Panc1 (cell line): Measurements from ENCODE around the gene RNF225. TPM values are rescaled to one million over a fixed set of nuclear protein-coding genes. Genes with fewer than 3 reads are reported as not detected.

ENCODE experiments used
- ATAC-seq: fragments of 200-7000 bp; cut with Tn5 transposase; 2 replicates; pipeline ENCODE4 v1.9.1; 2020; ENCODE audit warnings: mild to moderate bottlenecking, moderate library complexity
- BruUV-seq: library from RNA; stranded (reverse); fragments of 400-500 nt; replicated peaks from 2 replicates; lab custom pipeline; 2021; lab: Mats Ljungman, UMichigan
- CTCF ChIA-PET: fragments of 300-600 bp; sonication (Branson Sonifier 250); formaldehyde crosslinking; loops from one replicate; lab custom pipeline; 2022; ENCODE audit warnings: antibody characterized with exemption; lab: Charles Lee
- POLR2A ChIA-PET: fragments of 300-600 bp; sonication (Branson Sonifier 250); formaldehyde crosslinking; loops from one replicate; lab custom pipeline; 2022; ENCODE audit warnings: antibody characterized with exemption; lab: Charles Lee
- DNase-seq: peaks from one replicate; pipeline ENCODE4 v3.0.0-alpha.2; 2010; ENCODE audit warnings: low read depth, low spot score
- H3K27ac ChIP-seq: 2 replicates; pipeline ENCODE4 v1.5.1; 2011; ENCODE audit warnings: mild to moderate bottlenecking, low read length, inconsistent platforms
- H3K27me3 ChIP-seq: fragments of 200-500 bp; sonication (Bioruptor generic); 2 replicates; pipeline ENCODE4 v1.6.0; 2014; ENCODE audit warnings: low read length, inconsistent platforms; ENCODE audit not compliant: control insufficient read depth, insufficient read depth
- H3K36me3 ChIP-seq: fragments of 200-500 bp; sonication (Bioruptor generic); 2 replicates; pipeline ENCODE4 v1.5.1; 2014; ENCODE audit warnings: inconsistent platforms, mild to moderate bottlenecking, low read length, moderate library complexity; ENCODE audit not compliant: control insufficient read depth, insufficient read depth
- H3K4me1 ChIP-seq: 2 replicates; pipeline ENCODE4 v1.5.1; 2011; ENCODE audit warnings: inconsistent platforms, mild to moderate bottlenecking, low read length, moderate library complexity; ENCODE audit not compliant: control insufficient read depth, insufficient read depth
- H3K4me3 ChIP-seq, 2 experiments: 2 replicates each; pipeline ENCODE4 v1.5.1; 2011 to 2012; ENCODE audit warnings: low read depth in 2 of 2, low read length in 2 of 2, mild to moderate bottlenecking in 2 of 2, inconsistent platforms in 1 of 2, moderate library complexity in 1 of 2
- H3K9me3 ChIP-seq: fragments of 200-500 bp; sonication (Bioruptor generic); 2 replicates; pipeline ENCODE4 v1.5.1; 2014; ENCODE audit warnings: low read depth, mild to moderate bottlenecking, inconsistent platforms, low read length, moderate library complexity; ENCODE audit not compliant: control insufficient read depth, insufficient read depth
- POLR2AphosphoS5 ChIP-seq: IDR thresholded peaks from 2 replicates; pipeline ENCODE4 v1.6.1; 2012; ENCODE audit warnings: mild to moderate bottlenecking, low read depth, low read length, moderate library complexity
- REST ChIP-seq, 2 experiments: IDR thresholded peaks; 2 replicates each; pipeline ENCODE4 v1.6.1; 2011 to 2012; ENCODE audit warnings: low read depth in 2 of 2, control low read depth in 1 of 2, low read length in 1 of 2, mild to moderate bottlenecking in 1 of 2, moderate library complexity in 1 of 2; ENCODE audit not compliant: insufficient read depth in 1 of 2
- SIN3A ChIP-seq: IDR thresholded peaks from 2 replicates; pipeline ENCODE4 v1.6.1; 2012; ENCODE audit warnings: low read depth, mild to moderate bottlenecking, low read length, moderate library complexity, borderline replicate concordance; ENCODE audit not compliant: insufficient read depth
- TCF7L2 ChIP-seq: IDR thresholded peaks from 2 replicates; pipeline ENCODE4 v1.6.1; 2011; ENCODE audit warnings: mild to moderate bottlenecking, low read depth, low read length, inconsistent platforms
- in situ Hi-C: cut with HindIII; loops from 2 replicates; pipeline ENCODE4 v1.10.0; 2016; ENCODE audit warnings: low sequenced_read_pairs, low pct_unique_long_range_greater_than_20kb
- intact Hi-C: fragments of 100-400 bp; cut with micrococcal nuclease; formaldehyde crosslinking; loops from one replicate; pipeline ENCODE4 v1.10.0; 2022; ENCODE audit not compliant: unreplicated experiment
- total RNA-seq: library from RNA; stranded (reverse); gene quantifications from one replicate; pipeline ENCODE4 v1.2.1, GENCODE V29; 2021; ENCODE audit not compliant: unreplicated experiment
- TF ChIP-seq, protein P1 (sequence below): fragments of 450-650 bp; IDR thresholded peaks from 2 replicates; pipeline ENCODE4 v1.5.1; 2017; ENCODE audit warnings: mild to moderate bottlenecking

The RNF225 gene
- total RNA-seq, 1 experiment from 2014 or later: 1.6 TPM

GRCh38 chr19:58366585-58367430 is 28.6 kb upstream of the RNF225 start:
- no peak for DNase-seq
- Histone ChIP-seq H3K36me3 (no peaks in the 10 kb centered on the region), H3K27ac (no peak overlapping the region), H3K4me1 (peaks cover under 1% of the 10 kb centered on the region; the same call in 1 of the 2 replicates), H3K27me3 (no peaks in the 10 kb centered on the region), H3K9me3 (no peaks in the 10 kb centered on the region), H3K4me3 (no peak overlapping the region)
- no peak for TF ChIP-seq POLR2AphosphoS5
- no peak for TF ChIP-seq REST (IDR thresholded peaks at IDR 0.05; ENCODE audit: insufficient read depth in 1 of 2, low read depth in 2 of 2, low read length in 1 of 2)
- TF ChIP-seq SIN3A: no peak
- TF ChIP-seq TCF7L2: no peak
- TF ChIP-seq, protein P1, sequence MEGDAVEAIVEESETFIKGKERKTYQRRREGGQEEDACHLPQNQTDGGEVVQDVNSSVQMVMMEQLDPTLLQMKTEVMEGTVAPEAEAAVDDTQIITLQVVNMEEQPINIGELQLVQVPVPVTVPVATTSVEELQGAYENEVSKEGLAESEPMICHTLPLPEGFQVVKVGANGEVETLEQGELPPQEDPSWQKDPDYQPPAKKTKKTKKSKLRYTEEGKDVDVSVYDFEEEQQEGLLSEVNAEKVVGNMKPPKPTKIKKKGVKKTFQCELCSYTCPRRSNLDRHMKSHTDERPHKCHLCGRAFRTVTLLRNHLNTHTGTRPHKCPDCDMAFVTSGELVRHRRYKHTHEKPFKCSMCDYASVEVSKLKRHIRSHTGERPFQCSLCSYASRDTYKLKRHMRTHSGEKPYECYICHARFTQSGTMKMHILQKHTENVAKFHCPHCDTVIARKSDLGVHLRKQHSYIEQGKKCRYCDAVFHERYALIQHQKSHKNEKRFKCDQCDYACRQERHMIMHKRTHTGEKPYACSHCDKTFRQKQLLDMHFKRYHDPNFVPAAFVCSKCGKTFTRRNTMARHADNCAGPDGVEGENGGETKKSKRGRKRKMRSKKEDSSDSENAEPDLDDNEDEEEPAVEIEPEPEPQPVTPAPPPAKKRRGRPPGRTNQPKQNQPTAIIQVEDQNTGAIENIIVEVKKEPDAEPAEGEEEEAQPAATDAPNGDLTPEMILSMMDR: no peak
- in situ Hi-C loops (no loop called here), intact Hi-C loops (no loop called here)
- ChIA-PET CTCF (no interaction called here), POLR2A (no interaction called here)
- ATAC-seq: no peak
- no TSS peak for BruUV-seq

DNA sequence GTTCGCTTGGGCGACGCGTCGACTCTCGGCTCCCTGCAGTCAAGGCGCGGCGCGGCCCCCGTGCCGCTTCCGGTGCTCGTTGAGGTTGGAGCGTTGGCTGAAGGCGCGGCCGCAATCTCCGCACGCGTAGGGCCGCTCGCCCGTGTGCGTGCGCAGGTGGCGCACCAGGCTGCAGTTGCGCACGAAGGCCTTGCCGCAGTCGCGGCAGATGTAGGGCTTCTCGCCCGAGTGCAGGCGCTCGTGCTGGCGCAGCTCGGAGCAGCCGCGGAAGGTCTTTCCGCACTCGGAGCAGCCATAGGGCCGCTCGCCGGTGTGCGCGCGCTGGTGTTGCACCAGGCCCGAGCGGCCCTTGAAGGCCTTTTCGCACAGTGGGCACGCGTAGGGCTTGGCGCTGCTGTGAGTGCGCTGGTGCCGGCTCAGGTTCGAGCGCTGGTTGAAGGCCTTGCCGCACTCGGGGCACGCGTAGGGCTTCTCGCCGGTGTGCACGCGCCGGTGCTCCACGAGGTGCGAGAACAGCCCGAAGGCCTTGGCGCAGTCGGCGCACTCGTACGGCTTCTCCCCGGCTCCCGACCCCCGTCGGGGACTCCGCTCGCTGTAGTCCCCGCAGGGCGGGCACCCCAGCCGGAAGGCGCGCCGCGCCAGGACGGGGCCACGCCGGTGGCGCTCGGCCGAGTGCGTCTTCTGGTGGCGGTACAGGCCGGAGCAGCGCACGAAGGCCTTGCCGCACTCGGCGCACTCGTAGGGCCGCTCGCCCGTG is 27.6 kb upstream of the RNF225 start:
- no peak overlapping the region for H3K27ac ChIP-seq
- H3K4me3 ChIP-seq: no peak overlapping the region
- ATAC-seq (no peak), DNase-seq (no peak)
- H3K4me1 ChIP-seq: no peaks in the 10 kb centered on the region
- ChIA-PET POLR2A (no interaction called here), CTCF (no interaction called here)
- no peaks in the 10 kb centered on the region for H3K9me3 ChIP-seq
- intact Hi-C loops: no loop called here
- no TSS peak for BruUV-seq
- no peaks in the 10 kb centered on the region for H3K27me3 ChIP-seq
- in situ Hi-C loops: no loop called here
- TF ChIP-seq TCF7L2 (no peak), REST (IDR thresholded peaks at IDR 0.05; ENCODE audit: insufficient read depth in 1 of 2, low read depth in 2 of 2, low read length in 1 of 2) (no peak), SIN3A (no peak), POLR2AphosphoS5 (no peak)
- TF ChIP-seq, protein P1: no peak
- no peaks in the 10 kb centered on the region for H3K36me3 ChIP-seq
